SK-N-SH treated with all-trans-retinoic acid at 6 μM for 48 hours (cell line): ENCODE results near the gene CDS1.

Experiments
- ARNTL ChIP-seq: fragments of 450-650 bp; formaldehyde crosslinking; IDR thresholded peaks from 2 replicates; pipeline ENCODE4 v1.5.0; 2020; ENCODE audit warnings: low read depth, mild to moderate bottlenecking, moderate library complexity, borderline replicate concordance
- CSDC2 ChIP-seq: fragments of 250-450 bp; sonication (Bioruptor Pico); IDR thresholded peaks from 2 replicates; pipeline ENCODE4 v1.5.0; 2020; ENCODE audit warnings: mild to moderate bottlenecking, moderate library complexity
- GLIS3 ChIP-seq: fragments of 250-450 bp; sonication (Bioruptor Pico); IDR thresholded peaks from 2 replicates; pipeline ENCODE4 v1.5.0; 2020; ENCODE audit warnings: mild to moderate bottlenecking, moderate library complexity
- ISL1 ChIP-seq: fragments of 250-450 bp; sonication (Bioruptor Pico); IDR thresholded peaks from 2 replicates; pipeline ENCODE4 v2.1.2; 2022; ENCODE audit warnings: mild to moderate bottlenecking, moderate library complexity
- SNAI2 ChIP-seq: fragments of 250-450 bp; sonication (Bioruptor Pico); IDR thresholded peaks from 2 replicates; pipeline ENCODE4 v1.5.0; 2020; ENCODE audit warnings: mild to moderate bottlenecking, moderate library complexity
- TCF4 ChIP-seq: fragments of 250-450 bp; sonication (Bioruptor Pico); IDR thresholded peaks from 2 replicates; pipeline ENCODE4 v1.8.0; 2021; ENCODE audit warnings: mild to moderate bottlenecking, moderate library complexity, borderline replicate concordance
- ZFP3 ChIP-seq: fragments of 250-450 bp; sonication (Bioruptor Pico); IDR thresholded peaks from 2 replicates; pipeline ENCODE4 v1.5.0; 2020; ENCODE audit warnings: mild to moderate bottlenecking, moderate library complexity
- ZFP30 ChIP-seq: fragments of 450-650 bp; formaldehyde crosslinking; IDR thresholded peaks from 2 replicates; pipeline ENCODE4 v1.5.0; 2022; ENCODE audit warnings: mild to moderate bottlenecking, moderate library complexity
- ZNF565 ChIP-seq: fragments of 450-650 bp; formaldehyde crosslinking; conservative IDR thresholded peaks from 2 replicates; pipeline ENCODE4 v1.5.0; 2020; ENCODE audit warnings: low read depth, mild to moderate bottlenecking, moderate library complexity
- ZNF70 ChIP-seq: fragments of 450-650 bp; formaldehyde crosslinking; IDR thresholded peaks from 2 replicates; pipeline ENCODE4 v1.5.0; 2020; ENCODE audit warnings: mild to moderate bottlenecking, moderate library complexity
- ZNF8 ChIP-seq: fragments of 450-650 bp; formaldehyde crosslinking; IDR thresholded peaks from 2 replicates; pipeline ENCODE4 v1.5.0; 2020; ENCODE audit warnings: mild to moderate bottlenecking, moderate library complexity
- TF ChIP-seq, protein P1 (sequence below): fragments of 250-450 bp; sonication (Bioruptor Pico); IDR thresholded peaks from 2 replicates; pipeline ENCODE4 v1.5.1; 2020; ENCODE audit warnings: low read depth, mild to moderate bottlenecking, moderate library complexity
- TF ChIP-seq, protein P2 (sequence below): fragments of 250-450 bp; sonication (Bioruptor Pico); IDR thresholded peaks from 2 replicates; pipeline ENCODE4 v1.8.0; 2020; ENCODE audit warnings: mild to moderate bottlenecking, moderate library complexity, borderline replicate concordance

DNA sequence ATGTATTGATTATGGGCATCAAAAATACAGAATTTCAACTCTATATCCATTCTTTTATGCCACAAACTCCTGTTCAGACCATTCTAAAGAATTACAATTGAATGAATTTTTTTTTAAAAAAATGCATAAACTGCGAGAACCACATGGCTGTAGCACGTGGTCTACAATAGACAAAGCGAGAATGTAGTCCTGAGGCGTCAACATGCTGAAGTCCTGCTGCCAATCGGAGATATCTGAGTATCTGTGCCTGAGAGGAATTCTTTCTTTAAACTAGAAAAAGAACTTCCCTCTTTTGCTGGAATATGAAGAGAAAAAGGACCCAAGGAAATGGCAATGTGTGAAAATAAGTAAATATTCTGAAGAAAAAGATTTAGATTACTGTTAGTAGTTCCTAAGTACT, 105.7 kb downstream of the CDS1 start:
- no peak for TF ChIP-seq ZFP30 (CRISPR knock-in tag)
- no peak for TF ChIP-seq GLIS3 (CRISPR knock-in tag)
- TF ChIP-seq, protein P1, sequence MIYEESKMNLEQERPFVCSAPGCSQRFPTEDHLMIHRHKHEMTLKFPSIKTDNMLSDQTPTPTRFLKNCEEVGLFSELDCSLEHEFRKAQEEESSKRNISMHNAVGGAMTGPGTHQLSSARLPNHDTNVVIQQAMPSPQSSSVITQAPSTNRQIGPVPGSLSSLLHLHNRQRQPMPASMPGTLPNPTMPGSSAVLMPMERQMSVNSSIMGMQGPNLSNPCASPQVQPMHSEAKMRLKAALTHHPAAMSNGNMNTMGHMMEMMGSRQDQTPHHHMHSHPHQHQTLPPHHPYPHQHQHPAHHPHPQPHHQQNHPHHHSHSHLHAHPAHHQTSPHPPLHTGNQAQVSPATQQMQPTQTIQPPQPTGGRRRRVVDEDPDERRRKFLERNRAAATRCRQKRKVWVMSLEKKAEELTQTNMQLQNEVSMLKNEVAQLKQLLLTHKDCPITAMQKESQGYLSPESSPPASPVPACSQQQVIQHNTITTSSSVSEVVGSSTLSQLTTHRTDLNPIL (CRISPR knock-in tag) = no peak
- no peak for TF ChIP-seq ZFP3 (CRISPR knock-in tag)
- no peak for TF ChIP-seq ZNF70
- TF ChIP-seq ZNF565 = no peak
- TF ChIP-seq ZNF8 (CRISPR knock-in tag) = no peak
- TF ChIP-seq, protein P2, sequence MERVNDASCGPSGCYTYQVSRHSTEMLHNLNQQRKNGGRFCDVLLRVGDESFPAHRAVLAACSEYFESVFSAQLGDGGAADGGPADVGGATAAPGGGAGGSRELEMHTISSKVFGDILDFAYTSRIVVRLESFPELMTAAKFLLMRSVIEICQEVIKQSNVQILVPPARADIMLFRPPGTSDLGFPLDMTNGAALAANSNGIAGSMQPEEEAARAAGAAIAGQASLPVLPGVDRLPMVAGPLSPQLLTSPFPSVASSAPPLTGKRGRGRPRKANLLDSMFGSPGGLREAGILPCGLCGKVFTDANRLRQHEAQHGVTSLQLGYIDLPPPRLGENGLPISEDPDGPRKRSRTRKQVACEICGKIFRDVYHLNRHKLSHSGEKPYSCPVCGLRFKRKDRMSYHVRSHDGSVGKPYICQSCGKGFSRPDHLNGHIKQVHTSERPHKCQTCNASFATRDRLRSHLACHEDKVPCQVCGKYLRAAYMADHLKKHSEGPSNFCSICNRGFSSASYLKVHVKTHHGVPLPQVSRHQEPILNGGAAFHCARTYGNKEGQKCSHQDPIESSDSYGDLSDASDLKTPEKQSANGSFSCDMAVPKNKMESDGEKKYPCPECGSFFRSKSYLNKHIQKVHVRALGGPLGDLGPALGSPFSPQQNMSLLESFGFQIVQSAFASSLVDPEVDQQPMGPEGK (CRISPR knock-in tag) = no peak
- TF ChIP-seq SNAI2 = no peak
- TF ChIP-seq CSDC2 (CRISPR knock-in tag) = no peak
- TF ChIP-seq ARNTL (CRISPR knock-in tag) = no peak
- no peak for TF ChIP-seq TCF4 (CRISPR knock-in tag)
- TF ChIP-seq ISL1 (CRISPR knock-in tag) = no peak
